ENCODE measurements around the gene SLC45A3.

DNA sequence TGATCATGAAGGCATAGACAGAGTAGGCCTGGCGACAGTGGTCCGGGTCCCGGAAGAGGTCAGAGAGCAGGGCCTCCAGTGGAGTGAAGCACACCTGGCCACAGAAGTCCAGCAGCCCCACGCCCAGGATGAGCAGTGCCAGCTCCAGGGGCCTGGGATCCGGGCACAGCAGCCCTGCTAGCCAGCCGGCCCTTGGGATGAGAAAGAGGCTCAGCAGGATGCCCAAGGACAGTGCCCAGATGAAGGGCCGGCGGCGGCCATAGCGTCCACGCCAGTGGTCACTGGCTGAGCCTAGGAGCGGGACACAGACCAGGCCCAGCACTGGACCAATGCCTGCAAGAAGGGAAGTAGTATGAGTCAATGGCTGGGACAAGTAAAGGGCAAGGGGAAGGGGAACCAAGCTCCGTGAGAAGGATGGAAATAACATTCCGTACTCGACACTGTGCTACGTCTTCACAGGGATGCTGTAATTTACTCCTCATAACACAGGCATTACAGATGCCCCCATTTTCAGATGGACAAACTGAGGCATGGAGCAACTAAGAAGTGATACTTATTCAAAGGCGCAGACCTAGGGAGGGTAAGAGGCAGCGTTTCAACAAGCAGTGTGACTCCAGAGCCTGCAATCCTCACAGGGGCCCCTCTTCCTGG lies 16.9 kb downstream of the SLC45A3 start:
- TF ChIP-seq CTCF (IDR thresholded peaks at IDR 0.05; ENCODE audit: low read depth, low read length, missing input control) (no peak), RAD21 (IDR thresholded peaks at IDR 0.05) (no peak), SP1 (IDR thresholded peaks at IDR 0.05) (no peak), RXRA (IDR thresholded peaks at IDR 0.05) (no peak)

Measured in liver (tissue), 3 donors.